CD4-positive, alpha-beta T cell treated with Interleukin-21 for 1 hour (primary cell): ENCODE measurements around the gene RABL2A.
"Not testable (repeated sequence)": the region's sequence is repeated elsewhere in the genome, so short reads cannot be mapped to it uniquely, and the experiment has no call there.

Experiments used
- DNase-seq: peaks from one replicate; pipeline ENCODE4 v3.0.0-alpha.2; 2020

The RABL2A gene

GRCh38 chr2:113626616-113627330 is at the start of gene RABL2A:
Gene RABL2A, plus strand, starts transcription at chr2:113627266. Its CDS starts 1,341 bp downstream, at chr2:113628607.
- DNase-seq = peak; percentile 91

DNA sequence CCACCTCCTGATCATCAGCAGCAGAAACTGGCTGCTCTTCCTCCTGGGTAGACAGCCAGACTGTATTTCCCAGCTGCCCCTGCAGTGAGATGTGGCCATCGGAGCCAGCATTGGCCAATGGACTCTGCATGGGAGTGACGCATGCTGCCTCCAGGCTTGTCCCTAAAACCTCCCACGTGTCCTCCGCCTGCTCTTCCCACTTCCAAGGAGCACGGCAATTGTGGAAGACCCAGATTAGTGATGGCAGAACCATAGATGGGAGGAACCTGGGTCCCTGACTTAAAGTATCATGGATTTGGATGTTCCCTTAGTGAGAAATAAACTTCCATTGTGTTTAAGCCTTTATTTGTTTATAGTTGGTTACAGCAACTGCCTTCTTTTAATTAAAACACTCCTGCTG is 48.6 kb upstream of the RABL2A start:
- DNase-seq = not testable (repeated sequence)

DNA sequence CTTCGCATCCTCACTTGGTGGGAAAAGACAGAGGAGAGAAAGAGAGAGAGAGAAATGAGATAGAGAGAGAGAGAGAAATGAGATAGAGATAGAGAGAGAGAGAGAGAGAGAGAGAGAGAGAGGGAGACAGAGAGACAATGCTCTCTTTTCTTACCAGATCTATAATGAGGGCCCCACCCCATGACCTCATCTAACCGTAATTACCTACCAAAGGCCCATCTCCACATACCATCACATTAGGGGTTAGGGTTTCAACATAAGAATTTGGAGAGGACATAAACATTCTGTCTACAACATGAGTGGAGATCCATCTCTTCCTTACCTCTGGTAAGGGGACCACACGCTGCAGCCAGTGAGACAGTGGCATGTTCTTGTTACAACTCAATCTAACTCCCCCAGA is 44.6 kb upstream of the RABL2A start:
- not testable (repeated sequence) for DNase-seq

DNA sequence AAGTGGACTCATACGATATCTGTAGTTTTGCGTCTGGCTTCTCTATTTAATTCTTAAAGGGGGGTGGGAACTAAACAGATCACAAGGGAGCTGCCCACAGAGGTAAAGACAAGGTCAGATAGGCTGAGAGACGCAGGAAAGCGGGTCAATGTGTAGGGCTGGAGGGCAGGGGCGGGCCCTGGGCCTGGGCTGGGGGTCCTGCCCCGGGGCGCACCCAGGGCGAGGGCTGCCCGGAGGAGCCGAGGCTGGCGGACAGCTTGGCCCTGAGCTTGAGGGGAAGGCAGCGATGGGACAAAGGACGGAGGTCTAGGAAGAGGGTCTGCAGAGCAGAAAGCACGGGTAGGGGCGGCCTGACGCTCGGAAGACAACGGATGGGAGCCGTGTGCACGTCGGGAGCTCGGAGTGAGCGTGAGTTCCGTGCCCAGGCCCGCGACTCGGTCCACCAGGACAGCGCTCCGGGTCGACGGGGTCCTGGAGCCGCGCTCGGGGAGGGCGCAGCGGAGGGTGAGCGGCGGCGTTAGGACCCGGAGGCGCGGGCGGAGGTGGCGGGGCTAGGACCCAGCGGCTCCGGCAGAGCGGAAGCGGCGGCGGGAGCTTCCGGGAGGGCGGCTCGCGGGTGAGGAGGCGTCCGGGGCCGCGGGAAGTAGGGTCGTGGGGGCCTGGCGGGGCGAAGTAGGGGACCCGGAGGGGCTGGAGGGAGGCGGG is 43.4 kb upstream of the RABL2A start:
- DNase-seq = peak; percentile 79

- DNase-seq = not testable (repeated sequence)
Measured at GRCh38 chr2:113584311-113585092, 42.6 kb upstream of the RABL2A start.

GRCh38 chr2:113587201-113587600 is 39.9 kb upstream of the RABL2A start:
- peak; percentile 67 for DNase-seq

GRCh38 chr2:113589591-113589990 is 37.5 kb upstream of the RABL2A start:
- not testable (repeated sequence) for DNase-seq

DNA sequence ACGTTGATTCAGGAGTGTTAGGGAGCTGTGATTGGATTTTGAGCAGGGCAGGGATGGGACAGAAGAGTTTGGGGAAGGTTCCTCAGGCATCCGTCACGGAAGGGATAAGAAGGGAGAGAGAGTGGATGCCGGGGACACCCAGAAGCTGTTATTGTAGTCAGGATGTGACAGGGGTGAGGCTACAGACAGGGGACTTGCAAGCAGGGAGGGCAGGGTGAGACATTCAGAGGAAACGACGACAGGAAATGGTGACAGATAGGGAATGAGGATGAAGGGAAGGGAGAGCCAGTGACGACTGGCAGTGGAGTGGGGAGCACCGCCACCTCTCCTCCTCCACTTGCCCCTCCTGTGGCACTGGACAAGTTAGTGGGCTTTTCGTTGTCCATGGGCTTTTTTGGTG is 35.1 kb upstream of the RABL2A start:
- peak; percentile 31 for DNase-seq

- DNase-seq = not testable (repeated sequence)
Measured at GRCh38 chr2:113593280-113593679, 33.8 kb upstream of the RABL2A start.

DNA sequence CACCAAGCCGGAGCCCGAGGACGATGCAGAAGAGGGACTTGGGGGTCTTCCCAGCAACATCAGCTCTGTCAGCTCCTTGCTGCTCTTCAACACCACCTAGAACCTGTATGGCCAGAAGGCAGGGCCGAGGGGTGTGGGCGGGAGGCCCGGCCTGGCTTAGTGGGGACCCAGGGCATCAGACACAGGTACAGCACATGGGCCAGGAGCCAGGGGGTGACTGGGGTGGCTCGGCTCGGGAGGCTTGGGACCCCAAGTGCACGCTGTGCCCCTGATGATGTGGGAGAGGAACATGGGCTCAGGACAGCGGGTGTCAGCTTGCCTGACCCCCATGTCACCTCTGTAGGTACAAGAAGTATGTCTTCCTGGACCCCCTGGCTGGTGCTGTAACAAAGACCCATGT is 31.3 kb upstream of the RABL2A start:
- not testable (repeated sequence) for DNase-seq

DNA sequence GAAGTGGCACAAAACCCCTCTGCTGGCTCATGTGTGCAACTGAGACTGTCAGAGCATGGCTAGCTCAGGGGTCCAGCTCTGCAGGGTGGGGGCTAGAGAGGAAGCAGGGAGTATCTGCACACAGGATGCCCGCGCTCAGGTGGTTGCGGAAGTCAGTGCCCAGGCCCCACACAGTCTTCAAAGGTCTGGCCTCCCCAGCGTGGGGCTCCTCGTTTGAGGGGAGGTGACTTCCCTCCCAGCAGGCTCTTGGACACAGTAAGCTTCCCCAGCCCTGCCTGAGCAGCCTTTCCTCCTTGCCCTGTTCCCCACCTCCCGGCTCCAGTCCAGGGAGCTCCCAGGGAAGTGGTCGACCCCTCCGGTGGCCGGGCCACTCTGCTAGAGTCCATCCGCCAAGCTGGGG is 29.9 kb upstream of the RABL2A start:
- DNase-seq = not testable (repeated sequence)

DNA sequence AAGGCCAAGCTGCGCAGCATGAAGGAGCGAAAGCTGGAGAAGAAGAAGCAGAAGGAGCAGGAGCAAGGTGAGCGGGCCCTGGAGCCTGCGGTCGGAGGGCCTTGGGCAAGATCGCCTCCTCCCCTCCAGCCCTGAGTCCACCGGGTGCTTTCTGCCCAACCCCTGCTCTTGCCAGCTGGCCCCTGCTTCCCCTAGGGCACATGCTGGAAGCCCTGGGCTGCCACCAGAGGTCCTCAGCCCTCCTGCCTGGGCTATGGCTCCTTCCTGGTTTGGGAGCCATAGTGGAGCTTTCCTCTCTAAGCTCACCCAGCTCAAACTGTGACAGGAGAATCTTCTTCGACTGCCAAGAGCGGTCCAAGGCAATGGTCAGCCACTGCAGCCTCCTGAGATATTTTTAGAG is 29.5 kb upstream of the RABL2A start:
- DNase-seq = not testable (repeated sequence)

- DNase-seq = not testable (repeated sequence)
Measured at GRCh38 chr2:113598180-113598579, 28.9 kb upstream of the RABL2A start.

DNA sequence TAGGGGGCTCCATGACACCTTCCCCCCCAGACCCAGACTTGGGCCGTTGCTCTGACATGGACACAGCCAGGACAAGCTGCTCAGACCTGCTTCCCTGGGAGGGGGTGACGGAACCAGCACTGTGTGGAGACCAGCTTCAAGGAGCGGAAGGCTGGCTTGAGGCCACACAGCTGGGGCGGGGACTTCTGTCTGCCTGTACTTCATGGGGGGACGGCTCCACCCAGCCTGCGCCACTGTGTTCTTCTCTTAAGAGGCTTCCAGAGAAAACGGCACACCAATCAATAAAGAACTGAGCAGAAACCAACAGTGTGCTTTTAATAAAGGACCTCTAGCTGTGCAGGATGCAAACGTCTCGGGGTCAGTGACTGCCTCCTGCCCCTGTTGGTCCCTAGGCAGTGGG is 28.3 kb upstream of the RABL2A start:
- not testable (repeated sequence) for DNase-seq

GRCh38 chr2:113599208-113599607 is 27.9 kb upstream of the RABL2A start:
- not testable (repeated sequence) for DNase-seq

DNA sequence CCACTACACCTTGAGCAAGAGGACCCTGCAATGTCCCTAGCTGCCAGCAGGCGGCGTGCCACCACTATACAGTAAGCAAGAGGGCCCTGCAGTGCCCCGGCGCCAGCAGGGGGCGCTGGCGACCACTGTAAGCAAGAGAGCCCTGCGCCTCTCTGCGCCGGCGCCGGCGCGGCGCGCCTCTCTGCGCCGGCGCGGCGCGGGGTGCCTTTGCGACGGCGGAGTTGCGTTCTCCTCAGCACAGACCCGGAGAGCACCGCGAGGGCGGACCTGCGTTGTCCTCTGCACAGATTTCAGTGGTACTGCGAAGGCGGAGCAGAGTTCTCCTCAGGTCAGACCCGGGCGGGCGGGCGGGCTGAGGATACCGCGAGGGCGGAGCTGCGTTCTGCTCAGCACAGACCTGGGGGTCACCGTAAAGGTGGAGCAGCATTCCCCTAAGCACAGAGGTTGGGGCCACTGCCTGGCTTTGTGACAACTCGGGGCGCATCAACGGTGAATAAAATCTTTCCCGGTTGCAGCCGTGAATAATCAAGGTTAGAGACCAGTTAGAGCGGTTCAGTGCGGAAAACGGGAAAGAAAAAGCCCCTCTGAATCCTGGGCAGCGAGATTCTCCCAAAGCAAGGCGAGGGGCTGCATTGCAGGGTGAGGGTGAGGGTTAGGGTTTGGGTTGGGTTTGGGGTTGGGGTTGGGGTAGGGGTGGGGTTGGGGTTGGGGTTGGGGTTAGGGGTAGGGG is 24.9 kb upstream of the RABL2A start:
- DNase-seq = peak; percentile 51

GRCh38 chr2:113602869-113603466 is 24.1 kb upstream of the RABL2A start:
- no peak for DNase-seq

- DNase-seq = peak; percentile 91
Measured at GRCh38 chr2:113603467-113604084, 23.5 kb upstream of the RABL2A start.

DNA sequence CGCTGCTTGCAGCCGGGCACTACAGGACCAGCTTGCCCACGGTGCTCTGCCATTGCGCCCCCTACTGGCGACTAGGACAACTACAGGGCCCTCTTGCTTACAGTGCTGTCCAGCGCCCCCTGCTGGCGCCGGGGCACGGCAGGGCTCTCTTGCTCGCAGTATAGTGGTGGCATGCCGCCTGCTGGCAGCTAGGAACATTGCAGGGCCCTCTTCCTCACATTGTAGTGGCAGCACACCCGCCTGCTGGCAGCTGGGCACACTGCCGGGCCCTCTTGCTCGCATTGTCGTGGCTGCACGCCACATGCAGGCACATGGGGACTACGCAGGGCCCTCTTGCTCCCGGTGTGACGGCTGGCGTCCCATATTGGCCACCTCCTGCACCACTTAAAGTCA is 23.0 kb upstream of the RABL2A start:
- peak; percentile 97 for DNase-seq

GRCh38 chr2:113604661-113605060 is 22.4 kb upstream of the RABL2A start:
- DNase-seq = not testable (repeated sequence)

GRCh38 chr2:113606036-113606435 is 21.0 kb upstream of the RABL2A start:
- not testable (repeated sequence) for DNase-seq

- DNase-seq = not testable (repeated sequence)
Measured at GRCh38 chr2:113609822-113610221, 17.2 kb upstream of the RABL2A start.
